Aorta (tissue), 5 donors: Measurements from ENCODE around the gene EFTUD2. TPM values are rescaled to one million over a fixed set of nuclear protein-coding genes. Genes with fewer than 3 reads are reported as not detected.
A peak's percentile ranks its signal among the peaks of the same experiment; 100 is the strongest.

Experiments used
- ATAC-seq: fragments of 200-7000 bp; cut with Tn5 transposase; one replicate; pipeline ENCODE4 v1.9.1; 2022; ENCODE audit warnings: moderate library complexity; ENCODE audit not compliant: low FRiP score
- DNase-seq, 2 donors: peaks; one replicate each; pipeline ENCODE4 v3.0.0-alpha.2; 2020
- H3K27ac ChIP-seq, 2 donors: one replicate each; pipeline ENCODE4 v1.5.1; 2013; ENCODE audit warnings: low read length in 2 of 2, mild to moderate bottlenecking in 2 of 2, moderate library complexity in 2 of 2, control low read depth in 1 of 2, inconsistent platforms in 1 of 2, low read depth in 1 of 2
- H3K27me3 ChIP-seq, 2 donors: one replicate each; pipeline ENCODE4 v1.6.1; 2013; ENCODE audit warnings: control low read depth in 1 of 2, low read length in 1 of 2, mild to moderate bottlenecking in 1 of 2, moderate library complexity in 1 of 2; ENCODE audit not compliant: insufficient read depth in 2 of 2, control insufficient read depth in 1 of 2
- H3K36me3 ChIP-seq, 2 donors: one replicate each; pipeline ENCODE4 v1.6.1; 2013; ENCODE audit warnings: control low read depth in 1 of 2, low read length in 1 of 2, mild to moderate bottlenecking in 1 of 2; ENCODE audit not compliant: insufficient read depth in 2 of 2, control insufficient read depth in 1 of 2
- H3K4me1 ChIP-seq, 2 donors: one replicate each; pipeline ENCODE4 v1.6.1; 2013; ENCODE audit warnings: low read length in 2 of 2, control low read depth in 1 of 2, mild to moderate bottlenecking in 1 of 2, moderate library complexity in 1 of 2; ENCODE audit not compliant: insufficient read depth in 2 of 2, control insufficient read depth in 1 of 2
- H3K4me3 ChIP-seq, 2 donors: one replicate each; pipeline ENCODE4 v1.5.1; 2013; ENCODE audit warnings: low read length in 2 of 2, control low read depth in 1 of 2, mild to moderate bottlenecking in 1 of 2
- H3K9me3 ChIP-seq: one replicate; pipeline ENCODE4 v1.6.1; 2013; ENCODE audit warnings: mild to moderate bottlenecking, low read length; ENCODE audit not compliant: control insufficient read depth
- WGBS, 2 donors: extraction: QIAGEN DNeasy Blood & Tissue Kit; methylation state at CpG; one replicate each; pipeline ENCODE4 v1.1.7; 2013; 5-methylcytosine and 5-hydroxymethylcytosine counted together
- intact Hi-C, 2 donors: fragments of 100-400 bp; cut with DNase I; formaldehyde crosslinking; loops; one replicate each; pipeline versions ENCODE4 v1.14.2 to v1.15.0; 2022
- polyA plus RNA-seq, 2 donors: library from polyadenylated mRNA; stranded (reverse); fragments of 200-250 nt; gene quantifications; one replicate each; pipeline ENCODE4 v1.2.3, GENCODE V29; 2013
- total RNA-seq, 2 donors: library from RNA; stranded (reverse); fragmentation: NEBNext Ultra II Directional; extraction: Animal tissue kit (Norgen Biotek cat#: 25700); gene quantifications; one replicate each; pipeline ENCODE4 v1.2.1, GENCODE V29; 2021
- donor health status: healthy with polysubstance abuse.
- donor health status: Bipolar disorder and iron deficiency.
- donor health status: DM: no; HTN: no; CAD: no.
- donor health status: DM: no; HTN: no; CAD: no.
- donor health status: DM: yes; HTN: yes; CAD: no.

The EFTUD2 gene
- total and polyA plus RNA-seq, 4 donors, result 17.8 to 78.6 (median 51.0) TPM

- Histone ChIP-seq H3K9me3 (no peaks in the 10 kb centered on the region), H3K27me3 (no peaks in the 10 kb centered on the region), H3K4me3 (no peak overlapping the region), H3K27ac (no peak overlapping the region), H3K4me1 (no peaks in the 10 kb centered on the region), H3K36me3 (no peaks in the 10 kb centered on the region)
- WGBS, 2 donors, result 92 to 97% methylated on average over 10 of the region's 10 CpGs
- intact Hi-C loops, result no loop called here
- no peak for ATAC-seq
- DNase-seq, result peak in 1 of 2 donors; percentile 33
These were observed 9.6 kb upstream of the EFTUD2 start for GRCh38 chr17:44908761-44909326.

- no peaks in the 10 kb centered on the region for H3K4me1 ChIP-seq
- WGBS, 2 donors, result 45 to 60% methylated on average over 11 of the region's 11 CpGs
- no peaks in the 10 kb centered on the region for H3K36me3 ChIP-seq
- peak in 1 of 2 donors; percentile 51 for DNase-seq
- no peak for ATAC-seq
- H3K27me3 ChIP-seq, result no peaks in the 10 kb centered on the region
- intact Hi-C loops, result no loop called here
- no peak overlapping the region for H3K27ac ChIP-seq
- H3K4me3 ChIP-seq, result no peak overlapping the region
- H3K9me3 ChIP-seq, result no peaks in the 10 kb centered on the region
These were observed 8.7 kb upstream of the EFTUD2 start for GRCh38 chr17:44907729-44908470.

GRCh38 chr17:44906763-44907728, 7.8 kb upstream of the EFTUD2 start:
- Histone ChIP-seq H3K4me3 (no peak overlapping the region), H3K4me1 (no peaks in the 10 kb centered on the region), H3K9me3 (no peaks in the 10 kb centered on the region), H3K27ac (no peak overlapping the region), H3K27me3 (no peaks in the 10 kb centered on the region), H3K36me3 (no peaks in the 10 kb centered on the region)
- 80 to 85% methylated on average over 18 of the region's 18 CpGs for WGBS, 2 donors
- ATAC-seq (no peak), DNase-seq (peak in 1 of 2 donors; percentile 46)
- intact Hi-C loops, result no loop called here

GRCh38 chr17:44906010-44906646, 6.9 kb upstream of the EFTUD2 start:
- no peaks in the 10 kb centered on the region for H3K4me1 ChIP-seq
- ATAC-seq (no peak), DNase-seq (peak in 1 of 2 donors; percentile 67)
- 84 to 85% methylated on average over 10 of the region's 10 CpGs for WGBS, 2 donors
- no peak overlapping the region for H3K27ac ChIP-seq
- no peaks in the 10 kb centered on the region for H3K9me3 ChIP-seq
- no peaks in the 10 kb centered on the region for H3K27me3 ChIP-seq
- no peaks in the 10 kb centered on the region for H3K36me3 ChIP-seq
- intact Hi-C loops, result no loop called here
- no peak overlapping the region for H3K4me3 ChIP-seq

- Histone ChIP-seq H3K9me3 (no peaks in the 10 kb centered on the region), H3K4me3 (no peak overlapping the region), H3K27ac (no peak overlapping the region), H3K4me1 (no peaks in the 10 kb centered on the region), H3K36me3 (no peaks in the 10 kb centered on the region), H3K27me3 (no peaks in the 10 kb centered on the region)
- ATAC-seq (no peak), DNase-seq (peak in 1 of 2 donors; percentile 54)
- 85 to 87% methylated on average over 8 to 9 of the region's 9 CpGs for WGBS, 2 donors
- intact Hi-C loops, result no loop called here
These were observed 6.1 kb upstream of the EFTUD2 start for GRCh38 chr17:44905006-44906000.

- Histone ChIP-seq H3K9me3 (no peaks in the 10 kb centered on the region), H3K36me3 (no peaks in the 10 kb centered on the region), H3K4me1 (no peaks in the 10 kb centered on the region), H3K27ac (no peak overlapping the region), H3K4me3 (no peak overlapping the region), H3K27me3 (no peaks in the 10 kb centered on the region)
- intact Hi-C loops, result no loop called here
- DNase-seq (peak in 1 of 2 donors; percentile 68), ATAC-seq (no peak)
- WGBS, 2 donors, result 93 to 95% methylated on average over 35 of the region's 35 CpGs
These were observed 5.0 kb upstream of the EFTUD2 start for GRCh38 chr17:44904001-44904984.

DNA sequence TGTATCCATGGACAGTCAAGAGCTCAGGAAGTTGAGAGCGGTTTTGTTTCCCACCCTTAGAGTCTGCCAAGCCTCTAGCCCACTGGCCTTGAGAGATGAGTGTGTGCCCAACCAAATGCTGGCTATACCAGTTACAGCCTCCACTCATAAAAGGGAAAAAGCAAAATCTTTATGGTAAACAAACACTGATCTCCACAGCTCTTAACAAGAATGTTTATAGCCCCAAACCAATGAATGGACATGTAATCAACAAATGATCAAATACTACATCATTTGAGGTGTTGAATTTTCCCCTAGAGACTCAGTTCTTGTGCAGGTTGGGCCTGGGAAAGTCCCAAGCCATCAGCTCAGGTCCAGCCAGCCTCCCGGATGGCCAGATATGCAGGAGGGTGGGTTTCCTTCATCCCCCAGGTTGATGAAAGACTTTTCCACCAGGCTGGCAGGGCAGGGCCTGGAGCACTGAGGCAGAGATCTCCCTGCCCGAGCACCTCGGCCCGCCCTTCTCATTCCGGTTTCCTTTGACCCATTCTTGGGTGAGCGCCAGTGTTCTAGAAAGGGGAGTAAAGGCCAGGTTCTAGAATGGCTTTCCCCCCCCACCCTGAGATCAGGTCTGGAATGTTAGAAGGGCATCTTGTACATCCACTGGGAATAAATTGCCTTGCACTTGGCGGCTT, 3.9 kb upstream of the EFTUD2 start:
- DNase-seq, result peak in 1 of 2 donors; percentile 61
- WGBS, 2 donors, result 75 to 86% methylated on average over 8 of the region's 8 CpGs
- H3K36me3 ChIP-seq, result no peaks in the 10 kb centered on the region
- no peaks in the 10 kb centered on the region for H3K4me1 ChIP-seq
- intact Hi-C loops, result no loop called here
- no peaks in the 10 kb centered on the region for H3K9me3 ChIP-seq
- H3K27ac ChIP-seq, result no peak overlapping the region
- H3K27me3 ChIP-seq, result no peaks in the 10 kb centered on the region
- H3K4me3 ChIP-seq, result no peak overlapping the region
- ATAC-seq, result no peak
